Stimulated activated CD4-positive, alpha-beta T cell treated with anti-CD3 and anti-CD28 coated beads, TNF-alpha, amount 100 ng/mL, for 4 hours (primary cell): ENCODE measurements around the gene ANKRD30A.
"Not testable (repeated sequence)": the region's sequence is repeated elsewhere in the genome, so short reads cannot be mapped to it uniquely, and the experiment has no call there.

Experiments
- DNase-seq, 3 experiments: peaks; one replicate each; pipeline ENCODE4 v3.0.0-alpha.2; 2020; ENCODE audit warnings: low read depth in 3 of 3

Gene ANKRD30A

DNA sequence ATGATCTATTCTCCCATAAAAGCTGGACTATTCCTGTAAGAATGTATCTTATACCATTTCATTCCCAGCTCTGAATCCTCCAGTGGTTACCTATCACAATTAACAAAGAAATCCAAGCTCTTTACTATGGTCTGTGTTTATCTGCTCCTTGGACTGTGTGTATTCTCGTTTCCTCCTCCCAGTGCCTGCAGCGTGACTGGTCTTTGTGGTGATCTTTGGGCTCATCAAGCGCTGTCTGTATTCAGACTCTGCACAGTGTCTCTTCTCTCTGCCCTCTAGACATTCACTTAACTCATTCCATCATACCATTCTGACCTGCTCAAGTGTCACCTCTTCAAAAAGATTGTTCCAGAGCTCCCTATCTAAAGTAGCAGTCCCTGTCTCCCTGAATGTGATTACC lies 130.4 kb downstream of the ANKRD30A start:
- DNase-seq: not testable (repeated sequence)

DNA sequence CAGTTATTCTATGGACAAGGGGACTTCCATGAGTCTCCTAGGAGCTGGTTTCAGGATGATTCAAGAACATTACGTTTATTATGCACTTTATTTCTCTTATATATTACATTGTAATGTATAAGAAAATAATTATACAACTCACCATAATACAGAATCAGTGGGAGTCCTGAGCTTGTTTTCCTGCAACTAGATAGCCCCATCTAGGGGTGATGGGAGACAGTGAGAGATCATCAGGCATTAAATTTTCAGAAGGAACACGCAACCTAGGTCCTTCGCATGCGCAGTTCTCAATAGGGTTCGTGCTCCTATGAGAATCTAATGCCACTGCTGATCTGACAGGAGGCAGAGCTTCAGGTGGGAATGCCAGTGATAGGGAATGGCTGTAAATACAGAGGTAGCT lies 137.9 kb downstream of the ANKRD30A start:
- no peak for DNase-seq

DNA sequence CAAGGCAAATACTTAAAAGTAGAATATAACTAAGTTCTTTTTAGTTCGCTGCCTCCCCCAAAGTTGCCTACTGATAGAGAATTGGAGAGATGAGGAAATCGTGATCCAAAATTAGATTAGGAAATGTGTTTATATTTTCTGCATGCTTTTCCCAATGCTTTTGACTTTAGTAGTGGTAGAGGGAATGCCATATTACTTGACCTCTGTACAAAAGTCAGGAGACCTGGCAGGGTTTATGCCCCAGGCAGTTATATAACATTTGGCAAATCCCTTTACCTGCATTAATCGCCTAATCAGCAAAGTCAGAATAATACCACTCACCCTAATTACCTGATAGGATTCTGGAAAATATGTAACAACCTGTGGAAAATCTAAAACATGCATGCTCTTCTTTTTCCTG lies 142.9 kb downstream of the ANKRD30A start:
- no peak for DNase-seq

DNA sequence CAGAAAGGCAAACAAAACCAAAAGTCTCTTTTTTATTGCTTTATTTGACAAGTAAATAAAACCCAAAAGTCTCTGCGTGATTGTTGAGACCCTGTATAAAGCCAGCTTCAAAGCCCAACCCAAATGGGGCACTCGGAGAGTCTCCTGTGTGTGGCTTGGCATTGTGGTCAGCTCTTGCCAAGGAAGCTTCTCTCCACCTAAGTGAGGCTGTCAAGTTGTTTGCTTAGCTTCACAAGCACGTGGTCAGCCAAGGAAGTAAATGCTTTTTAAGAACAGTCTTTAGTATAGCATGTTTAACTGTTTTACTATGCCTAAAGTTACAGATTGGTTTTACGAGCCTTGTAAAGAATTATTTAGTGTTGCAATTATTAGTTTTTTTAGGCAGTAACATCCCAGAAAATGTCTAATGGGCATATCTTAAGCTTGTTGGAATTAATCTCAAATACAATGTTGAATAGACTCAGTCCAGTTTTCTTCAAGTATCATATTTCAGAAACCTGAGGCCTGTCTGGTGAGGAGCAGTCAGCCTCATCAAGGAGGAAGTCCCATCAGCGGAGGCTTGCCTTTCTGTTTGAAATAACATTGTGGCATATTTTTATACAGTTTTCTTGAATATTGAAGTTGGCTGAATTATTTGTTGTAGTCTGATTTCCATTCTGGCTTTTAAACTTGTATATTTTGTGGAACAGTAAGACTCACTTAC lies 144.3 kb downstream of the ANKRD30A start:
- no peak for DNase-seq

DNA sequence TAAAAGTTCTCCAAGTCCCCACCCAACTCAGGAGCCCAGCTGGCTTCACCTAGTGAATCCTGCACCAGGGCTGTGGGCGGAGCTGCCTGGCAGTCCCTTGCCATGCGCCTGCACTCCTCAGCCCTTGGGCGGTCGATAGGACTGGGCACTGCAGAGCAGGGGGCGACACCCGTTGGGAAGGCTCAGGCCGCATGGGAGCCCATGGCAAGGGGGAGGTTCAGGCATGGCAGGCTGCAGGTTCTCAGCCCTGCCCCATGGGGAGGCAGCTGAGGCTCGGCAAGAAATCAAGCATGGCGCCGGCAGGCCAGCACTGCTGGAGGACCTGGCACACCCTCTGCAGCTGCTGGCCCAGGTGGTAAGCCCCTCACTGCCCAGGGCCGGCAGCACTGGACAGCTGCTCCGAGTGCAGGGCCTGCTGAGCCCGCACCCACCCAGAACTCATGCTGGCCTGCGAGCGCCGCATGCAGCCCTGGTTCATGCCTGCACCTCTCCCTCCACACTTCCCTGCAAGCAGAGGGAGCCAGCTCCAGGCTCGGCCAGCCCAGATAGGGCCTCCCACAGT lies 149.9 kb downstream of the ANKRD30A start:
- DNase-seq: no peak

DNA sequence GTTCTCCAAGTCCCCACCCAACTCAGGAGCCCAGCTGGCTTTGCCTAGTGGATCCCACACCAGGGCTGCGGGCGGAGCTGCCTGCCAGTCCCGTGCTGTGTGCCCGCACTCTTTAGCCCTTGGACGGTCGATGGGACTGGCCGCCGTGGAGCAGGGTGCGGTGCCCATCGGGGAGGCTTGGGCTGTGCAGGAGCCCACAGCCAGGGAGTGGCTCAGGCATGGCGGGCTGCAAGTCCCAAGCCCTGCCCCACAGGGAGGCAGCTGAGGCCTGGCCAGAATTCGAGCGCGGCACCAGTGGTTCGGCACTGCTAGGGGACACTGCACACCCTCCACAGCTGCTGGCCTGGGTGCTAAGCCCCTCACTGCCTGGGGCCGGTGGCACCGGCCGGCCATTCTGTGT lies 159.7 kb downstream of the ANKRD30A start:
- DNase-seq: no peak

DNA sequence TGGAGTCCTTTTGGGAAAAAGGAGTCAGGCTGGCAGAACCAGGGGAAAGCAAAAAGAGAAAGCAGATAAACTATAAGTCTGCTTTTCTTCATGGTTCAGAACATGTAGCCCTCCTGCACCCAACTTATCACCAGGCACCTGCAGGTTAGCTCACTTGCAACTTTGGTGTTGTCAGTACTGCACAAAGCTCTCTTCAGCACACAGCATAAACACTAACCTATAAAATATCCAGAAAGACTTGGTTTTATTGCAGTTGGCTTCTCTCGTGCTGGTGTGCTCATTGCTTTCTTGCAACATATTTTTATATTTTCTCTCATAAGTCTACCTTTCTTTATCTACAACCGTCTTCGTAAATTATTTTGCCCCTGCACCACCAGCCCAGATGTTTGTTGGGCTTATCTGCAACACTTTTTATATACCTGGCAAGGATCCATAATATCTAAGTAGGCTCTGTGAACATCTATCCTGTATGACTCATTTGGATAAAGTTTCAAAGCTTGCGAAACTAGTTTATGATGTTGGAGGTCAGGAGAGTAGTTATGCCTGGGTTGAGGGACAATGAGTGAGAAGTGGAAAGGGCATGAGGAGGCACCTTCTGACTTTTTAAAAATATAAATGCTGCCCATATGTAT lies 164.6 kb downstream of the ANKRD30A start:
- no peak for DNase-seq

DNA sequence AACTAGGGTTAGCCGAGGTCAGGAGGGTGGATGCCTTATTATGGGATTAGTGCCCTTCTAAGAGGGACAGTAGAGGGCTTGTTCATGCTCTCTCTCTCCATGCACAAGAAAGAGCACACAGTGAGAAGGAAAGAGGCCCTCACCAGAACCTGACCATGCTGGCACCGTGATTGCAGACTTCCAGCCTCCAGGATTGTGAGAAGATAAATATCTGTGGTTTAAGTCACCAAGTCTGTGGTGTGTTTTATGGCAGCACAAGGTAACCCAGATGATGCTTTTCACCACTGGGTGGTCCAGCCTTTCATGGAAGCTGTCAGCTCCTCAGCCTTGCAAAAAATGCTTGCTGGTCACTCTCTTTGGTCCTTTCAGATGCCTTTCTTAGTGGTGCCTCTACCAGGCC lies 175.9 kb downstream of the ANKRD30A start:
- DNase-seq: no peak

DNA sequence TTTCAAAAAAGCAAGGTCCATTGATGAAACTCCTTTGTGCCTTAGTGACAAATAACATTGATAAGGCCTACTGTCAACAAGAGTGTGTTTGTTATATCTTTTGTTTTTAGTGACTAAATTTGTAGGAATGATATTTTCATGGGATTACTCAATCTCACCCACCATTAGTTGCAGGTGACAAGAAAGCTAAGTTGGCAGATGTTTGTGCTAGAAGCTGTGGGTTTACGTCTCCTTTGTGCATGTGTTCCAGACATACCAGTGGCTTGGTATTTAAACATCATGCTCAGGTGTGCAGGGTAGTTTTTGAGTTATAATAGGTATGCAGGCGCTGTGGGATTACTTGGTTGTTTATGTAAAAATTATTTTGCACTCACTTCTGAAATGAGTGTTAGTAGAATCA lies 178.6 kb downstream of the ANKRD30A start:
- no peak for DNase-seq

DNA sequence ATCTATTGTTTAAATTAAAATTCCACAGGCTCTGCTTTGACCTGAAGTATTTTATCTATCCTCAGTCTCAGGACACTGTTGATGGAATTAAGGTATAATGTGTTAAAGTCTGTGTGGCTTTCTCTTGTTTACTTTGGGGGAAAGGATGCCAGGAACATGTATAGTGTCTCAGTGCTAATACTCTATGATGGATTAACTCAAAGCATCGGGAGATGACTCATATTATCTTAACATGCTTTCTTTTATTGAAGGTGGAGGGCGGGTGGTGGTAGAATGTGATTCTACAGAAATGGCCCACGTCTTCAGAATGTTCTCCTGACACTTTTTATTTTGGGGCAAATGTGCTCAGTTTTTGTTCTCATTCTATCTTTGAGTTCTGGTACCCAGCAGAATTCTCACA lies 189.0 kb downstream of the ANKRD30A start:
- DNase-seq: no peak

DNA sequence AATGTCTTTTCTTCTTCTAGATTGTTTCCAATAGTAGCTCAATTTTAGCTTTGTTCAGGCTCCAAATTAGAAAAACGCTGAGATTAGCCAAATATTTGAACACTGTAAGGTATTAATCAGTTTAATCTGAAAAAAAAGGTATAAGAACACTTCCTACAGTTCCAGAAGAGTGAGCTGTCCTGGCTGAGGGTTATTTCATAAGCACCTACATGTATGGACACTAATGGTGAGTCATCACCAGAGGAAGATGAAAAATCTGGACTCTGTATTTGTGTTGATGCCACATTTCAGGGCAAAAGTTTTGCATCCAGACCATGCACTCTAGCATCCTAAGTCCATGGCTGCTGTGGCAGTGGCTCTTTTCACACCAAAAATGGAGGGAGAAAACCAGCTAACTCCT lies 189.5 kb downstream of the ANKRD30A start:
- DNase-seq: no peak

DNA sequence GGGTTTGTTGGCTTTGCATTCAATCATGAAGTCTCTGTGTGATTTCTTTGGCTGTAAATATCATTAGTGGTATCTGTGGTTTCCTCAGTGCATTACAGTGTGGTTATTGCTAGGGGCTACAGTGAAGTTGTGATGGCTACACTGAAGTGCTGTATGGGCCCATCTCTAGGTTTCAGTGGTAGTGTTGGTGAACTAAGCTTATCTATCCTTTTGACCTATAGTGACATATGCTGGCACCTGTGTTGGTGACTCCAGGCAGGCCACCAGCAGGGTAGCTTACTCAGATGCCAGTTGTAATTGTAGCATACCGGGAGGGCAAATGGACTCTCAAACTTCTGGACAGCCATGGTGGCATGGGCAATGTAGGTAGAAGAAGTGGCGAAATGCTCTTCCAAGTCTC lies 219.0 kb downstream of the ANKRD30A start:
- no peak for DNase-seq

DNA sequence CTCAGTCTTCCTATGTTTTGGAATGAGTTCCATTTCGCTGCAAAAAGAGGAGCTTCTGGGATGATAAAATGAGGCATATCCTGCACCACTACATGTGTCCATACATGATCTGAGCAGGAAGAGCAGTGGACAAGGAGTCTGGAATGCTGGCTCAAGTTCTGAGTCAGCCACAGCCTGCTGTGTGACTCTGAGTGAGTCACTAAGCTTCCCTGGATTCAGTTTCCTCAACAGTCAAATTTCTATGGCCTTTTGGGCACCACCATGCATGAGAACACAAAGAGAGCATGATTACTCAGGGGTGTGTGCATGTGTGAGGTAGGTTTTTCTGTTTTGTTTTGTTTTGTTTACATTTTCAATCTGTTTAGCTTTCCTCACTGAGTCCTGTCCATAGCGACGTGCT lies 254.6 kb downstream of the ANKRD30A start:
- no peak for DNase-seq

DNA sequence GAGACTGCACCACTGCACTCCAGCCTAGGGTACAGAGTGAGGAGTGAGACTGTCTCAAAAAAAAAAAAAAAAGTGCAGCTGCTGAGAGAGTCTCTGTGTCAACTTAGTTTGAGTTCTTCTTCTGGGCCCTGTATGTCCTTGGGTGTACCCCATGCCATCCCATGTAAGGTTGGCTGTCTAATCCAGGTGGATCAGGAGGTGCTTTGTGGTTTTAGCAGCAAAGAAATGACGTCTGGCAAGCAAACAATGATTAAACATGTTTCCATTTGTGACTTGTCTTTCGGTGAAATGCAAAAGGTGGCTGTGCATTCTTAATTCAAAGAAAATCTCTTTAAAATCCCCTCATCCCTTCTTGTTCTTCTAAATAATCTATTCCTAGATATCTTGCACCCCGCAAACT lies 255.9 kb downstream of the ANKRD30A start:
- no peak for DNase-seq

DNA sequence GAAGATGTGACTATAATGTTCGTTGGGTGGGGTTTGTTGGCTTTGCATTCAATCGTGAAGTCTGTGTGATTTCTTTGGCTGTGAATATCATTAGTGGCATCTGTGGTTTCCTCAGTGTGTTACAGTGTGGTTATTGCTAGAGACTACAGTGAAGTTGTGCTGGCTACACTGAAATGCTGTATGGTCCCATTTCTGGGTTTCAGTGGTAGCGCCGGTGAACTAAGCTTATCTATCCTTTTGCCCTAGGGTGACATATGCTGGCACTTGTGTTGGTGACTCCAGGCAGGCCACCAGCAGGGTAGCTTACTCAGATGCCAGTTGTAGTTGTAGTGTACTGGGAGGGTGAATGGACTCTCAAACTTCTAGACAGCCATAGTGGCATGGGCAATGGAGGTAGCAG lies 259.5 kb downstream of the ANKRD30A start:
- DNase-seq: no peak

DNA sequence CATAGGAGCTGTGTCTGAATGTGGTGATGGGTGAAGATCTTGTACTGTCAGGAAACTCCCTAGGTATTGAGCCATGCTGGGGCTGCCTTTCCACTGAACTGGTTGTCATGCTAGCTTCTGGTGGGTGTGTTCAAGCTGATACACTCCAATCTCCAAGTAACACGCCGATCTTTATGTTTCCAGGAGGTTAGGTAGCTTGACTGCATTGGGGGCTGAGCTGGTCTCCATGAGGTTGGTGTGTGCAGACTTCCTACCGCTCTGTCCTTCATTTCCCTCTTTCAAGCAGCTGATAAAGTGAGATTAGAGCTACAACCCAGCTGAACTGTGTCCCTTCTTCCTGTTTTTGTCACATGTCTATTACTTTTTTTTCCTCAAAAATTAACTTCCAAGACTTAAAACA lies 265.5 kb downstream of the ANKRD30A start:
- no peak for DNase-seq

DNA sequence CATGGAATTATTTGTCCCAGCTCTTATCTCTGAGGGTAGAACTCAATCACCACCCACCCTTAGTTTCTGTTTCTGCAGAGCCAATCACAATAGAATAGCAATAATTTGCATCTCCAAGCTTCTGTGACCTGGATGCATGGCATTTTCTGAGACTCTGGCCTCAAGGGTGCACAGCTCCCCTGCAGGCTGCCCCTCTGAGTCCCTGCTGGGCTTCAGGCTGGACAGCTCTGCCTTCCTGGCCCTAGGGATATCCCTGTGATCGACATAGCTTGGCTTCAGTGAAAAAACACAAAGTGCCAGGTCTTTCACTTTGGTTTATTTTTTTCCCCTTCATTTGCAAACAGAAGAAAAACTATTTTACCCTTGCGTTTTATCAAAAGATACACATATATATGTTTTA lies 275.4 kb downstream of the ANKRD30A start:
- DNase-seq: not testable (repeated sequence)

DNA sequence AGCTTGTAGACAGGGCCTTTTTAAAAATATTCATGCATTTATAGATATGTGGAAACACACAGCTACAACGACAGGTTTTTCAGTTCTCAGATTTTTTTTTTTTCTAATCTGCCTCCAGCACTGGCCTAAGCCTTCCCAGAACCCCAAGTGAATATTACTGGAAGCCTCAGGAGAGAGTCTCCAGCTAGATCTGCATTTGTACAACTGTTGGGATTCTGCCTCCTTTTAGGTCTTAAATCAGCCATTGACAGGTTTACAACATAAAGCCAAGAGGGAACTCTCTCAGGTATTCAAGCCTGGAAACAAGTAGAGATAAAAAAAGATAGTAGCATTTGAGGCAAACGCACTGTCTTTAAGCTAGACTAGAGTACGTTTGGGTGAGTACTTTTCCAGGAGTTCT lies 275.8 kb downstream of the ANKRD30A start:
- no peak for DNase-seq

DNA sequence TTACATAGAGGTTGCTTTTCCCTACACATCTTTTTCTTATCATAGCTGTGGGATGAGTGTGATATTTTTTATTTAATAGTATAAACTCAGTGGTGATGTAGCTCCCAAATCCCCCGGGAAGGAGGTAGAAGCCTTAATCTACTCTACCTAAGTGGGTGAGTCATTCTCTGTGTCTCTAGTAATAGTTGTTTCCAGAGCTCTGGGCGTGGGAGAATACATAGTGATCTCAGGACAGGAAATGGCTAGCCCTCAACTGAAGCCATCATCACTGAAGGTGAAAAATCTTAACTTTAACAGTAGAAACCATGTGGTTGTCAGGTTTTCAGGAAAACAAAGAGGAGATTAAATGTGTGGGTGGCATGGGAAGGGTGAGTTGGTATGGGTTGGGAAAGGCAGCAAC lies 278.4 kb downstream of the ANKRD30A start:
- DNase-seq: no peak
